ENCODE data around the gene A3GALT2. TPM values are rescaled to one million over a fixed set of nuclear protein-coding genes. Genes with fewer than 3 reads are reported as not detected.

Gene A3GALT2
- total and polyA plus RNA-seq, 12 donors = 0.25 TPM; not detected in 11

DNA sequence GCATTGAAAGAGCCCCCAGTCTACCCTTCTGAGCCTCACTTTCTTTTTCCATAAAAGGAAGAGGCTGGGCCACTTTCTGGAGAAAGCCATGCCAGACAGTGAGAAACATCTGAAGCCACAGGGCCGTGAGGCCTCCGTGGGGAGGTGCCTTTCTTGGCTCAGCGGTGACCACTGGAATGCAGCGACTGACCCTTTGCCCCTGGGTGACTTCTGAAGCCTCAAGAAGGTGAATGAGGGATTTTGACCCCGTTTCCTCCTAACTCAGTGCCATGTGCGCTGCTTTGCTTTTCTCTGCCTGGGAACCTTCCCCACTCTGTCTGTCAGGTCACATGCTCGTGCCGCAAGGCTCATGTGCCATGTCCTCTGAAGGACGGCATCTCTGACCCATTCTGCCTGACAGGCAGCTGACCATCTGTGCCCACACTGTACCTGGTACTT lies 44.7 kb upstream of the A3GALT2 start:
- Histone ChIP-seq H3K4me3 (no peak overlapping the region), H3K27ac (peak overlapping the region; percentile 70 to 88 (median 80)), H3K4me1 (peaks cover 52 to 88% (median 72%) of the 10 kb centered on the region in 9 donors), H3K27me3 (no peaks in the 10 kb centered on the region), H3K36me3 (peaks cover 0 to 26% (median 0%) of the 10 kb centered on the region in 9 donors), H3K9me3 (no peaks in the 10 kb centered on the region)
- peak; percentile 39 to 49 for DNase-seq
- WGBS, 2 donors = 34 to 37% methylated on average over 9 of the region's 9 CpGs
- peak in 7 of 8 donors; percentile 38 to 67 (median 50) for ATAC-seq
- TF ChIP-seq, protein P1, sequence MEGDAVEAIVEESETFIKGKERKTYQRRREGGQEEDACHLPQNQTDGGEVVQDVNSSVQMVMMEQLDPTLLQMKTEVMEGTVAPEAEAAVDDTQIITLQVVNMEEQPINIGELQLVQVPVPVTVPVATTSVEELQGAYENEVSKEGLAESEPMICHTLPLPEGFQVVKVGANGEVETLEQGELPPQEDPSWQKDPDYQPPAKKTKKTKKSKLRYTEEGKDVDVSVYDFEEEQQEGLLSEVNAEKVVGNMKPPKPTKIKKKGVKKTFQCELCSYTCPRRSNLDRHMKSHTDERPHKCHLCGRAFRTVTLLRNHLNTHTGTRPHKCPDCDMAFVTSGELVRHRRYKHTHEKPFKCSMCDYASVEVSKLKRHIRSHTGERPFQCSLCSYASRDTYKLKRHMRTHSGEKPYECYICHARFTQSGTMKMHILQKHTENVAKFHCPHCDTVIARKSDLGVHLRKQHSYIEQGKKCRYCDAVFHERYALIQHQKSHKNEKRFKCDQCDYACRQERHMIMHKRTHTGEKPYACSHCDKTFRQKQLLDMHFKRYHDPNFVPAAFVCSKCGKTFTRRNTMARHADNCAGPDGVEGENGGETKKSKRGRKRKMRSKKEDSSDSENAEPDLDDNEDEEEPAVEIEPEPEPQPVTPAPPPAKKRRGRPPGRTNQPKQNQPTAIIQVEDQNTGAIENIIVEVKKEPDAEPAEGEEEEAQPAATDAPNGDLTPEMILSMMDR (IDR thresholded peaks at IDR 0.05) = no peak
- intact Hi-C loops (cut with DNase I) = loop anchor here in 9 of 10 donors (2.0 to 10.0 kb wide), 17 partner anchors 17 to 268 kb away; partner anchors contain the start of gene ZSCAN20 (in 2 of the 9)

DNA sequence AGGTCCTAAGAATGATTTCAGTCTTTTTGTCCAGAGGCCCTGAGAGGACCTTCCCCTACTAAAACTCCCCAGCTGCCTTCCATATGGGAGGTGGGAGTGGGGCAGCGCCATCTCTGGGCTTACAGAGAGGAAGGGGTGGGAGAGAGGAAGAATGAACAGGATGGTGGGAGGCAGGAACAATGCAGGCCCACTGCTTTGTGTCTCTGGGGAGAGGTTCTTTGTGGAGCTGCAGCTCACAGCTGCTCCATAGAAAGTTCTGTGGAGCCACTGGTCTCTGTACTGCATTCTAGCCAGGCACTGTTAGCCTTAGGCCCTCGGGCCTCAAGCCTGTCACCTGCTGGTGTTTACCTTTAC lies 43.6 kb upstream of the A3GALT2 start:
- WGBS, 2 donors = 52 to 53% methylated on average over 2 of the region's 2 CpGs
- DNase-seq (peak in 1 of 2 donors; percentile 27), ATAC-seq (peak in 4 of 8 donors; percentile 2 to 25 (median 20))
- intact Hi-C loops (cut with DNase I) = loop anchor here in 6 of 10 donors (2.0 to 10.0 kb wide), 6 partner anchors 16 to 240 kb away; no protein-coding TSS in a partner anchor
- peaks cover 0 to 22% (median 0%) of the 10 kb centered on the region in 9 donors for H3K36me3 ChIP-seq
- H3K4me3 ChIP-seq = no peak overlapping the region
- peak overlapping the region; percentile 3 to 88 (median 80) for H3K27ac ChIP-seq
- TF ChIP-seq, protein P1 (IDR thresholded peaks at IDR 0.05) = no peak
- H3K9me3 ChIP-seq = no peaks in the 10 kb centered on the region
- H3K27me3 ChIP-seq = no peaks in the 10 kb centered on the region
- H3K4me1 ChIP-seq = peaks cover 52 to 89% (median 78%) of the 10 kb centered on the region in 9 donors

DNA sequence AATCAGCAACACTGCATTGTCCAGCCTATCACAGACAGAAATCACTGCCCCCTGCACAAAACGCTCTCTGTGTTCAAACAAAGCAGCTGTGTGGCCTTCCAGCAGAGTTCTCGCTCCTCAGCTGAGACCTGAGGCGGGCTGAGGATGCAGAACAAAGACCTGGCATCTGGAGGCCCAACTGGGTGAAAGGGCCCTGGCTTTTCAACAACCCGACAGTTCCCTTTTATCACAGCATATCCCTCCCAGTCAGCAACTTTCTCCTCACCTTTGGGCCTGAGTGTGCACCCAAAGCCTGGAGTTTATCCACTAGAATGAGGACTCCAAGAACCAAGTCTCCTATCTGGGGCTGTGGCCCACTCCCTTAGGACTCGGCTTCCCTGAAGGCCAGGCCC lies 42.6 kb upstream of the A3GALT2 start:
- Histone ChIP-seq H3K4me3 (no peak overlapping the region), H3K27me3 (no peaks in the 10 kb centered on the region), H3K4me1 (peaks cover 52 to 96% (median 78%) of the 10 kb centered on the region in 9 donors), H3K36me3 (peaks cover 0 to 11% (median 0%) of the 10 kb centered on the region in 9 donors), H3K9me3 (no peaks in the 10 kb centered on the region), H3K27ac (peak overlapping the region in 9 of 10 donors; percentile 54 to 84 (median 72))
- TF ChIP-seq, protein P1 (IDR thresholded peaks at IDR 0.05) = no peak
- ATAC-seq = no peak
- 49 to 51% methylated on average over 5 of the region's 5 CpGs for WGBS, 2 donors
- intact Hi-C loops (cut with DNase I) = loop anchor here in 5 of 10 donors (10.0 kb wide), 4 partner anchors 91 to 239 kb away; no protein-coding TSS in a partner anchor
- DNase-seq = no peak

DNA sequence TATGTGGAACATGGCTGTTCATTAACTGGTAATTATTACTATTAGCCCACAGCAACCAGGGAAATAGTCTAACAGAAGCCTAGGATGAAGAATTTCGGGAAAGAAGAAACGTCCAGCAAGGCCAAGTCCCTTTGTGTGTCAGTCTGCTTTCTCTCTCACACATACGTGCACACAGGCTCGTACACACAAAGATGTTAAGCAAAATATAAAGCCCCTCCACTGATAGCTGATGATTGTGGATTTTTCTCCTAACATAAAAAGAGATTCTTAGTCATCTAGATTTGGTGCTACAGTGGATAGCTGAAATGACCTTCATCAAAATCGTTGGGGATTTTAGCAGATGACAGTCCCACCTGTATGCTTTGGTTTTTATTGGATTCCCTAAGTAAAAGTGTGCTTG lies 42.1 kb upstream of the A3GALT2 start:
- intact Hi-C loops (cut with DNase I) = loop anchor here in 5 of 10 donors (10.0 kb wide), 4 partner anchors 92 to 238 kb away; no protein-coding TSS in a partner anchor
- Histone ChIP-seq H3K4me1 (peaks cover 52 to 96% (median 76%) of the 10 kb centered on the region in 9 donors), H3K36me3 (peaks cover 0 to 8% (median 0%) of the 10 kb centered on the region in 9 donors), H3K9me3 (no peaks in the 10 kb centered on the region), H3K4me3 (no peak overlapping the region), H3K27ac (peak overlapping the region in 9 of 10 donors; percentile 59 to 84 (median 72)), H3K27me3 (no peaks in the 10 kb centered on the region)
- 55 to 66% methylated on average over 5 of the region's 5 CpGs for WGBS, 2 donors
- TF ChIP-seq, protein P1 (IDR thresholded peaks at IDR 0.05) = no peak
- DNase-seq (no peak), ATAC-seq (no peak)
